Activated CD4-positive, alpha-beta T cell treated with anti-CD3 and anti-CD28 coated beads for 36 hours (primary cell): Measurements from ENCODE around the gene THNSL1. TPM values are rescaled to one million over a fixed set of nuclear protein-coding genes. Genes with fewer than 3 reads are reported as not detected.

Experiments
- ATAC-seq: fragments of 200-7000 bp; cut with Tn5 transposase; one replicate; pipeline ENCODE4 v1.10.0; 2021; ENCODE audit warnings: mild to moderate bottlenecking, moderate library complexity
- CTCF ChIA-PET: fragments of 350-600 bp; sonication (Branson Sonifier 250); formaldehyde crosslinking; loops from one replicate; lab custom pipeline; 2021; ENCODE audit warnings: antibody characterized with exemption; lab: Charles Lee
- POLR2A ChIA-PET: fragments of 350-600 bp; sonication (Branson Sonifier 250); formaldehyde crosslinking; loops from one replicate; lab custom pipeline; 2021; ENCODE audit warnings: antibody characterized with exemption, inconsistent platforms; lab: Charles Lee
- DNase-seq: peaks from one replicate; pipeline ENCODE4 v3.0.0-alpha.2; 2020
- H3K27ac Mint-ChIP-seq: one replicate; pipeline ENCODE4 v1.8.0; 2021; ENCODE audit warnings: mixed read lengths
- H3K27me3 Mint-ChIP-seq: one replicate; pipeline ENCODE4 v1.8.0; 2021; ENCODE audit warnings: mixed read lengths
- H3K36me3 Mint-ChIP-seq: one replicate; pipeline ENCODE4 v1.8.0; 2021; ENCODE audit warnings: low read depth, mixed read lengths
- H3K4me1 Mint-ChIP-seq: one replicate; pipeline ENCODE4 v1.8.0; 2021; ENCODE audit warnings: mixed read lengths
- H3K4me3 Mint-ChIP-seq: one replicate; pipeline ENCODE4 v1.8.0; 2021; ENCODE audit warnings: mild to moderate bottlenecking, moderate library complexity, mixed read lengths
- H3K9me3 Mint-ChIP-seq: one replicate; pipeline ENCODE4 v1.8.0; 2021; ENCODE audit warnings: low read depth, mixed read lengths
- intact Hi-C, 2 experiments: fragments of 100-400 bp; cut with DNase I in 1 of 2; cut with micrococcal nuclease in 1 of 2; formaldehyde crosslinking; loops; one replicate each; pipeline versions ENCODE4 v1.14.2 to v1.15.1; 2022 to 2024; cut with DNase I, micrococcal nuclease
- total RNA-seq, 2 experiments: library from RNA; stranded (reverse); gene quantifications; one replicate each; pipeline ENCODE4 v1.2.3, GENCODE V29; 2021

The THNSL1 gene
- total RNA-seq, 2 experiments from 2014 or later: 8.0 to 9.5 TPM

- CTCF ChIA-PET: no interaction called here
- intact Hi-C loops: no loop called here
- Mint-ChIP-seq H3K9me3 (no peaks in the 10 kb centered on the region), H3K27ac (no peak overlapping the region), H3K27me3 (peaks cover 14% of the 10 kb centered on the region), H3K4me1 (no peaks in the 10 kb centered on the region), H3K36me3 (no peaks in the 10 kb centered on the region), H3K4me3 (no peak overlapping the region)
- DNase-seq: no peak
- POLR2A ChIA-PET: no interaction called here
- ATAC-seq: no peak
Observed at GRCh38 chr10:25038325-25038724, 21.9 kb downstream of the THNSL1 start.

GRCh38 chr10:25039531-25039930 lies 23.1 kb downstream of the THNSL1 start:
- no peak for ATAC-seq
- DNase-seq: no peak
- ChIA-PET POLR2A (no interaction called here), CTCF (interaction anchor here (0.6 to 0.7 kb wide), 2 partner anchors 9 to 184 kb away, joined by 3 read pairs; no protein-coding TSS in a partner anchor)
- peaks cover 15% of the 10 kb centered on the region for H3K27me3 Mint-ChIP-seq
- intact Hi-C loops: no loop called here
- H3K36me3 Mint-ChIP-seq: no peaks in the 10 kb centered on the region
- no peaks in the 10 kb centered on the region for H3K9me3 Mint-ChIP-seq
- H3K27ac Mint-ChIP-seq: no peak overlapping the region
- H3K4me1 Mint-ChIP-seq: no peaks in the 10 kb centered on the region
- H3K4me3 Mint-ChIP-seq: no peak overlapping the region

GRCh38 chr10:25046641-25047040 lies 30.2 kb downstream of the THNSL1 start:
- ChIA-PET POLR2A (no interaction called here), CTCF (no interaction called here)
- H3K4me3 Mint-ChIP-seq: no peak overlapping the region
- no peak overlapping the region for H3K27ac Mint-ChIP-seq
- no peaks in the 10 kb centered on the region for H3K9me3 Mint-ChIP-seq
- H3K27me3 Mint-ChIP-seq: peaks cover 36% of the 10 kb centered on the region
- DNase-seq (no peak), ATAC-seq (no peak)
- H3K4me1 Mint-ChIP-seq: no peaks in the 10 kb centered on the region
- intact Hi-C loops: no loop called here
- H3K36me3 Mint-ChIP-seq: no peaks in the 10 kb centered on the region

GRCh38 chr10:25047088-25047487 lies 30.7 kb downstream of the THNSL1 start:
- Mint-ChIP-seq H3K4me1 (no peaks in the 10 kb centered on the region), H3K4me3 (no peak overlapping the region), H3K36me3 (no peaks in the 10 kb centered on the region), H3K9me3 (no peaks in the 10 kb centered on the region), H3K27ac (no peak overlapping the region), H3K27me3 (peaks cover 36% of the 10 kb centered on the region)
- CTCF ChIA-PET: no interaction called here
- intact Hi-C loops: no loop called here
- ATAC-seq (no peak), DNase-seq (no peak)
- POLR2A ChIA-PET: no interaction called here

- no peaks in the 10 kb centered on the region for H3K36me3 Mint-ChIP-seq
- H3K27ac Mint-ChIP-seq: no peak overlapping the region
- no peak for ATAC-seq
- CTCF ChIA-PET: no interaction called here
- intact Hi-C loops: no loop called here
- no peaks in the 10 kb centered on the region for H3K4me1 Mint-ChIP-seq
- H3K9me3 Mint-ChIP-seq: no peaks in the 10 kb centered on the region
- POLR2A ChIA-PET: no interaction called here
- no peak overlapping the region for H3K4me3 Mint-ChIP-seq
- no peak for DNase-seq
- peaks cover 36% of the 10 kb centered on the region for H3K27me3 Mint-ChIP-seq
Observed at GRCh38 chr10:25047591-25048301, 31.3 kb downstream of the THNSL1 start.

GRCh38 chr10:25048450-25048849 lies 32.0 kb downstream of the THNSL1 start:
- H3K27me3 Mint-ChIP-seq: peaks cover 36% of the 10 kb centered on the region
- H3K27ac Mint-ChIP-seq: no peak overlapping the region

DNA sequence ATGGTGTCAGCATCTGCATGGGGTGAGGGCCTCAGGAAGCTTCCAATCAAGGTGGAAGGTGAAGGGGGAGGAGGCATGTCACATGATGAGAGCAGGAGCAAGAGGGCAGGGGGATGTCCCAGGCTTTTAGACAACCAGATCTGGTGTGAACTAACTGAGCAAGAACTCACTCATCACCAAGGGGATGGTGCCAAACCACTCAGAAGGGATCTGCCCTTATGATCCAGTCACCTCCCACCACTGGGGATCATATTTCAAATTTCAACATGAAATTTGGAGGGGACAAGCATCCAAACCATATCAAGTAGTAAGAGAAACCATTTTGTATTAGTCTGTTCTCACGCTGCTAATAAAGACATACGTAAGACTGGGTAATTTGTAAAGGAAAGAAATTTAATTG lies 33.6 kb downstream of the THNSL1 start:
- no peak for ATAC-seq
- H3K27ac Mint-ChIP-seq: no peak overlapping the region
- H3K27me3 Mint-ChIP-seq: peaks cover 31% of the 10 kb centered on the region

More at GRCh38 chr10:25048450-25048849, 32.0 kb downstream of the THNSL1 start:
- H3K9me3 Mint-ChIP-seq: no peaks in the 10 kb centered on the region
- no peaks in the 10 kb centered on the region for H3K4me1 Mint-ChIP-seq
- DNase-seq: no peak
- ChIA-PET CTCF (no interaction called here), POLR2A (no interaction called here)
- no peak for ATAC-seq
- H3K4me3 Mint-ChIP-seq: no peak overlapping the region
- H3K36me3 Mint-ChIP-seq: no peaks in the 10 kb centered on the region
- intact Hi-C loops: no loop called here

DNA sequence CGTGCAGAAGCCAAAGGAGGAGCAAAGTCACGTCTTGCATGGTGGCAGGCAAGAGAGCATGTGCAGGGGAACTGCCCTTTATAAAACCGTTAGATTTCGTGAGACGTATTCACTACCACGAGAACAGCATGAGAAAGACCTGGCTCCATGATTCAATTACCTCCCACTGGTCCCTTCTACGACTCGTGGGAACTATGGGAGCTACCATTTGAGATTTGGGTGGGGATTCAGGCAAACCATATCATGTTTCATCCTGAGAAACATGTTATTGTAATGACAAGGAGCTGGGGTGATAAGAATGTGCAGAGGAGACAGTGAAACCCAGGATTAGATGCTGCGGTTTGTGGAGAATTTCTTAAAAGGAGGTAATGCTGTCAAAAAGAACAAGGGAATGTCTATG lies 34.0 kb downstream of the THNSL1 start:
- no peaks in the 10 kb centered on the region for H3K4me1 Mint-ChIP-seq
- ATAC-seq: no peak
- H3K27ac Mint-ChIP-seq: no peak overlapping the region
- H3K27me3 Mint-ChIP-seq: peaks cover 31% of the 10 kb centered on the region
- no peaks in the 10 kb centered on the region for H3K9me3 Mint-ChIP-seq
- CTCF ChIA-PET: no interaction called here
- intact Hi-C loops: no loop called here
- no peak for DNase-seq
- no peak overlapping the region for H3K4me3 Mint-ChIP-seq
- no peaks in the 10 kb centered on the region for H3K36me3 Mint-ChIP-seq
- POLR2A ChIA-PET: no interaction called here

More for the DNA sequence above, 33.6 kb downstream of the THNSL1 start:
- ChIA-PET POLR2A (no interaction called here), CTCF (no interaction called here)
- intact Hi-C loops: no loop called here
- H3K9me3 Mint-ChIP-seq: no peaks in the 10 kb centered on the region
- no peaks in the 10 kb centered on the region for H3K4me1 Mint-ChIP-seq
- H3K36me3 Mint-ChIP-seq: no peaks in the 10 kb centered on the region
- DNase-seq: no peak
- no peak overlapping the region for H3K4me3 Mint-ChIP-seq

DNA sequence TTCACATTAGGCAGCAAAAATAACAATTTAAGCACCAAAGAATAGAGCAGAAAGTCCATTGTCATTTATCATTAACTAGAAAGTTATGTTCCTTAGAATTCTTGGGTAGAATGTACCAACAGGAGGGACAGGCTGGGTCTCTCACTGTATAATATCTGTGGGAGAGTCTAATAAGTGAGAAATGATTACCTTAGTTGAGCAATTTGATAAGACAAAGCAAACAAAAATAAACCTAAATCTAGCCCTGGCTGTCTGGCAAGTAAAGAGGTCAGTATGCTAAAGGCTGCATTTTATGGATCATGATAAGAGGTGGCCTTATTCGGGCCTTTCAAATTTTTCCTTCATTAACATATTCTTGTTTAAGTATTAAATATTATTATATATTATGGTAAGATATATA lies 35.6 kb downstream of the THNSL1 start:
- H3K27ac Mint-ChIP-seq: no peak overlapping the region
- H3K27me3 Mint-ChIP-seq: peaks cover 29% of the 10 kb centered on the region
- intact Hi-C loops: no loop called here
- no peak for ATAC-seq
- ChIA-PET POLR2A (no interaction called here), CTCF (no interaction called here)
- no peak for DNase-seq
- no peaks in the 10 kb centered on the region for H3K9me3 Mint-ChIP-seq
- no peaks in the 10 kb centered on the region for H3K4me1 Mint-ChIP-seq
- H3K36me3 Mint-ChIP-seq: no peaks in the 10 kb centered on the region
- no peak overlapping the region for H3K4me3 Mint-ChIP-seq

DNA sequence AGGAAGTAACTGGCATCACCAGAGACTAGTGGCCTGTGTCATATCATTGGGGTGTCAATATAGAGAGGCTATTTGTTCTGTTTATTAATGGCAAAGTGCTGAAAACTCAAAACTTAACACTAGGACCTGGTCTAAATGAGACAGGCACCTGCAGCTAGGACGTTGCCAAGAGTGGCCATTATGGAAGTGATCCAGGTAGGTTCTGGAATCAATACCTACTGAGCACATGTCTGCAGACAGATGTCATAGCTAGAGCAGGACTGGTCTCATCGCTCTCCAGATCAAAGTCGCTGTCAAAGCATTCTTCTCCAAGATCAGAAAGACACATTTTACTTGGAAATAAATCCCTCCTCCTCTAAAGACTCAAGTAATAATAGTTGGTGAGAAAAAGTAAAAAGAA lies 40.3 kb downstream of the THNSL1 start:
- ATAC-seq (no peak), DNase-seq (no peak)
- Mint-ChIP-seq H3K36me3 (no peaks in the 10 kb centered on the region), H3K4me3 (no peak overlapping the region), H3K9me3 (no peaks in the 10 kb centered on the region), H3K27ac (no peak overlapping the region), H3K4me1 (peaks cover 2% of the 10 kb centered on the region), H3K27me3 (peaks cover 2% of the 10 kb centered on the region)
- ChIA-PET POLR2A (no interaction called here), CTCF (interaction anchor here (1.2 kb wide), 1 partner anchor 11 kb away, joined by 4 read pairs; no protein-coding TSS in a partner anchor)
- intact Hi-C loops: no loop called here

DNA sequence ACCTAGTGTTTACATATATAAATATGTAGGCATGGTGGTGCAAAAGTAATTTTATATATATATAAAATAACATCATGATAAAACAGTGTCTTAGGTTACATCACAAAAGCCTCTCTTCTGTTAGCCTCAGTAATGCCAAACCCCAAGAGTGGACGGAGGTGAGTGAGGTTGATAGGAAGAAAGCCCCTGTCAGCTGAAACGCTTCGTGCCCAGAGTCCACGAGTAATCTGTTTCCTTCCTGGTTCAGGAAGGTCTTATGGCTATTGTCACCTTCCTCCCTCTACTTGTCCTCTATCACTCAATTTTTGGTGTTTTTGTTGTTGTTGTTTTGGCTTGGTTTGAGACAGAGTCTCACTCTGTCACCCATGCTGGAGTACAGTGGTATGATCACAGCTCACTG lies 41.5 kb downstream of the THNSL1 start:
- H3K36me3 Mint-ChIP-seq: no peaks in the 10 kb centered on the region
- H3K27me3 Mint-ChIP-seq: peaks cover 2% of the 10 kb centered on the region
- intact Hi-C loops: no loop called here
- DNase-seq (no peak), ATAC-seq (no peak)
- no peaks in the 10 kb centered on the region for H3K9me3 Mint-ChIP-seq
- H3K27ac Mint-ChIP-seq: no peak overlapping the region
- H3K4me1 Mint-ChIP-seq: peaks cover 11% of the 10 kb centered on the region
- ChIA-PET CTCF (no interaction called here), POLR2A (no interaction called here)
- H3K4me3 Mint-ChIP-seq: no peak overlapping the region

- Mint-ChIP-seq H3K9me3 (no peaks in the 10 kb centered on the region), H3K4me1 (peaks cover 22% of the 10 kb centered on the region), H3K27ac (no peak overlapping the region), H3K27me3 (peaks cover 4% of the 10 kb centered on the region), H3K36me3 (no peaks in the 10 kb centered on the region), H3K4me3 (no peak overlapping the region)
- POLR2A ChIA-PET: no interaction called here
- no peak for ATAC-seq
- intact Hi-C loops: no loop called here
- DNase-seq: no peak
- CTCF ChIA-PET: no interaction called here
Observed at GRCh38 chr10:25059990-25060389, 43.6 kb downstream of the THNSL1 start.
